Fibroblast of skin of abdomen (primary cell): ENCODE results near the gene SMG5.
"Not testable (repeated sequence)": the region's sequence is repeated elsewhere in the genome, so short reads cannot be mapped to it uniquely, and the experiment has no call there.

ENCODE experiments used
- DNase-seq: peaks from one replicate; pipeline ENCODE4 v3.0.0-alpha.2; 2013

The SMG5 gene

DNA sequence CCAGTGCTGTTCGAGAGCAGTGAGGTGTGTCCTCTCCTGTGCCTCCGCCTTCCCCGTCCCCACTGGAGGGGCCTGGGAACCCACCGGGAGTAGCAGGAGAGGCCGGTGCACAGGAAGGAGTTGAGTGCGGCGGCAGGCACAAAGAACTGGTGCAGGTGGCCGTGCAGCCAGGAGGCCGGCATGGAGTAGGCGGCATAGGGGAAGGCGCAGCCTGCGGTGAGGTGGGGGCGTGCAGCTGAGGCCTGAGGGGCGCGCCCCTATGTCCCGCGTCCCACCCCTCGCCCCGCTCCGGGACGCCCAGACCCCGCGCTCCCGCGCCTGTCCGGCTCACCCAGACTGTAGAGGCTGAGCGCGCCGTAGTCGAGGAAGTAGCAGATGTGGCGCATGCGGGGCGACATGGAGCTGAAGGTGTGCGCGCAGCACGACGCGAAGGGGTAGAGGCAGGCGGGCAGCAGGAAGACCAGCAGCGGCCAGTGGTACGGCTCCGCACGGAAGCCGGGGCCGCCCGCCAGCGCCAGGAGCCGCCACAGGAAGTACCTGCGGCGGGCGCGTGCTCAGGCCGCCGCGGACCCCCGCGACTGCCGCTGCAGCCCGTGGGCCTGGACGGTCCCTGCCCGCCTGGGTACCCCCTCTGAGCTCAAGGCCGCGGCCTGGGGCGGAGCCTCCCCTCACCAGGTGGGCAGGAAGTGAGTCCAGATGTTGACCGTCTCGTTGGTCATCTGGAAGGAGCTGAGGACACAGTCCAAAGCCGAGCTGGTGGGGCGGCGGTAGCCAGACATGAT is 37.0 kb downstream of the SMG5 start:
- no peak for DNase-seq

DNA sequence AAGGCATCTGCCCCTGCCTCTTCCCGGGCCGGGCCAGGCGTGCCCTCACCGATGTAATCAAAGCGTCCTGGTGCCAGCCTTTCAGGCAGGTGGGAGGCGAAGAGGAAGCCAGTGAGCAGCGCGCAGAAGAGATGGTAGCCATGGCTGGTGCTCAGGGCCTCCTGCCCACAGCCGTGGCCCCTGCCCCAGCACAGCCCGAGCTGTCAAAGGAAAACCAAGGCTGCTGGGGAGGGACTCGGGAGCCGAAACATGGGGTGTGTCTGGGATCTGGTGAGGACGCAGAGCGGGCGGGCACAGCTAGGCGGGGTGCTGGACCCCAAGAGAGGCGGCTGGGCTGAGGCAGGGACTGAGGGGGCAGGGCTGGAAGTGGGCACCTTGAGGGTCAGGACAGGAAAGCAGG is 37.9 kb downstream of the SMG5 start:
- no peak for DNase-seq

DNA sequence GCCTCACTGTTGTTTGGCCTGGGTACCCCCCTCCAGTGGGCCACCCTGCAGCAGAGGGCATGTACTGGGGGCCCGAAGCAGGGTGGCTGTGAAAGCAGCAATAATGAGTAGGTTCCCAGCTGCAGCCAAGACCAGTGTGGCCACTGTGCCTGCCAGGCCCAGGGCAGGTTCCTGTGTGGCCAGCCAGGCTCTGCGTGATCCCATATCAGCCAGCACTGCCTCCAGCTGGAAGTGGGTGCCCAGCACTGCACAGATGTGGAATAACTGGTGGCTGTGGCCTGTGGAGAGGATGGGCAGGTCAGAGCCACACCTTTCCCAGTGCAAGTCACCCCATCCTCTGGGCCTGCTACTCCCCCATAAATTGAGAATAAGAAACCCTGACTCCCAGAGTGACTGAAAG is 38.5 kb downstream of the SMG5 start:
- DNase-seq: no peak

- DNase-seq: no peak
These were observed 39.9 kb downstream of the SMG5 start for GRCh38 chr1:156242738-156243137.

GRCh38 chr1:156241926-156242325 is 40.7 kb downstream of the SMG5 start, which contains the start of gene BGLAP:
TSS of gene BGLAP (plus strand) at chr1:156242184. CDS start at chr1:156242232, 48 bp downstream.
- no peak for DNase-seq

GRCh38 chr1:156241311-156241811 is 41.3 kb downstream of the SMG5 start:
- no peak for DNase-seq

DNA sequence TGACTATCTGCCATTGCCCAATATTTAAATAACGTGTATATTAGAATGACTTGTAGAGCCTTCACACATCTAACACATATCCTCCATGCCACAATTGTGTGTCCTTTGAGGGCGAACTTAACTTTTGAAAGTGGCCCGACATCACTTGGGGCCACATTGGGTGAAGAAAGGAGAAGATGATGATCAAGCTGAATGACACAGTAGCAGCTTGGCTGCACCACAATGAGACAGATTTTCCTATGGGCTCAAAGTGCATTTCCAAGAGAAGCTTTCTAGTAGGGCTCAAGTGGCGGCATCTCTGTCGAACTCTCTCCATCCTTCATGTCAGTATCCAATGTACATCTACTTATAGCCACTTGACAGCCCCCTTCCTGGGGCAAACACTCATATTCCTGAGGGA is 44.4 kb downstream of the SMG5 start:
- no peak for DNase-seq

DNA sequence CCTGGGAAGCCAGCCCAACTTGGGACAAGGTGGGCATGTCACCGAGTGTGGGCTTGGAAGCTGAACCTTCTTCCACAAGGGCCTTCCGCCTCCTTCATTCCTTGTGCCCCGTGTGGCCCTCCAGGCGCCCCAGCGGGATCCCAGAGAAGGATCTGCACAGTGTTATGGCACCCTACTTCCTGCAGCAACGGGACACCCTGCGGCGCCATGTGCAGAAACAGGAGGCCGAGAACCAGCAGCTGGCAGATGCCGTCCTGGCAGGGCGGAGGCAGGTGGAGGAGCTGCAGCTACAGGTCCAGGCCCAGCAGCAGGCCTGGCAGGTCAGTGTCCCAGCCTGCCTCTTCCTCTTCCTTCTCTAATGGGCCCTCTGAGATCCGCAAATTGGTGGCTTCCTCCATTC is 46.5 kb downstream of the SMG5 start:
- DNase-seq: no peak

DNA sequence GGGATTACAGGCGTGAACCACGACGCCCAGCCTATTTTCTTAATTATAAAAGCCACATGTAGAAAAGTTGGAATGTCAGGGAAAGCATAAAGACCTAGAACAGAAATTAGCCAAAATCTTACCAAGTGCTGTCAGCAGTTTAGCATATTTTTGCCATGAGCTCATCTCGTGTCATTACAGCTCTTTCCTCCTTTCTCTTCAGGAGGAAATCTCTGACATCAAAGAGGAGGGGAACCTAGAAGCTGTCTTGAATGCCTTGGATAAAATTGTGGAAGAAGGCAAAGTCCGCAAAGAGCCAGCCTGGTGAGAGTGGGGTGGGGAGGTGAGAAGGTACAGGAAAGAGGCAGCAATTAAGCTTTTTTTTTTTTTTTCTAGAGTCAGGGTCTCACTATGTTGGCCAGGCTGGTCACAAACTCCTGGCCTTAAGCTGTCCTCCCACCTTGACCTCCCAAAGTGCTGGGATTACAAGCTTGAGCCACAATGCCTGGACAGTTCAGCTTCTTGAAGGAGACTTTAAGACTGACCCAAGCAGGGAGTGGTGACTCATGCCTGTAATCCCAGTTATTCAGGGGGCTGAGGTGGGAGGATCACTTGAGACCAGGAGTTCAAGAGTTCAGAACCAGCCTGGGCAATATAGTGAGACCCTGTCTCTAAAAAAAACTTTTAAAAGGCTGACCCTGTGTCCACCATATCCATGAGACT is 49.0 kb downstream of the SMG5 start:
- peak; percentile 90 for DNase-seq

DNA sequence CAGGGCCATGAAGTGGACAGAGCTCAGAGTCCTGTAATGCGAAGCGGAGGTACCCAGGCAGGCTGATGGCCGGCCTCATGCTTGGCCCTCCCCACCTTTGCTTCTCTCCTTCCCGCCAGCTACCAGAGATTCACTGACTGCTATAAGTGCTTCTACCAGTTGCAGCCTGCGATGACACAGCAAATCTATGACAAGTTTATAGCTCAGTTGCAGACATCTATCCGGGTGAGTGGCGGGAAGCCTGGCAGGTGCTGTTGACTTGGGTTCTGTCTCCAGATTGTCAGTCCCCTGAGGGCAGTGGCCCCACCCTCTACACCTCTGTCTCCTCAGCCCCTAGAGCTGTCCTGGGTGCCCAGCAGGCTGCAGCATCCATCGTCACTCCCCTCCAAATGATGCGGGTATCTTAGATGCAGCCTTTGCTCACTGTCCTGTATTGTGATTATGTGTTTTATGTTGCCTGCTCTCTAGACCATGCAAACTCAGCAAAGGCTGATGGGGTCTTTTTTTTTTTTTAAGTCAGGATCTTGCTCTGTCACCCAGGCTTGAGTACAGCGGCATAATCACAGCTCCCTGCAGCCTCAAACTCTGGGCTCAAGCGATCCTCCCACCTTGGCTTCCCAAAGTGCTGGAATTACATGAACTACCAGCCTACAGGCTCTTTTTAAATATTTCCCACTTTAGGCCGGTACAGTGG is 50.3 kb downstream of the SMG5 start:
- DNase-seq: no peak

- DNase-seq: no peak
These were observed 52.2 kb downstream of the SMG5 start for GRCh38 chr1:156230473-156230837.

DNA sequence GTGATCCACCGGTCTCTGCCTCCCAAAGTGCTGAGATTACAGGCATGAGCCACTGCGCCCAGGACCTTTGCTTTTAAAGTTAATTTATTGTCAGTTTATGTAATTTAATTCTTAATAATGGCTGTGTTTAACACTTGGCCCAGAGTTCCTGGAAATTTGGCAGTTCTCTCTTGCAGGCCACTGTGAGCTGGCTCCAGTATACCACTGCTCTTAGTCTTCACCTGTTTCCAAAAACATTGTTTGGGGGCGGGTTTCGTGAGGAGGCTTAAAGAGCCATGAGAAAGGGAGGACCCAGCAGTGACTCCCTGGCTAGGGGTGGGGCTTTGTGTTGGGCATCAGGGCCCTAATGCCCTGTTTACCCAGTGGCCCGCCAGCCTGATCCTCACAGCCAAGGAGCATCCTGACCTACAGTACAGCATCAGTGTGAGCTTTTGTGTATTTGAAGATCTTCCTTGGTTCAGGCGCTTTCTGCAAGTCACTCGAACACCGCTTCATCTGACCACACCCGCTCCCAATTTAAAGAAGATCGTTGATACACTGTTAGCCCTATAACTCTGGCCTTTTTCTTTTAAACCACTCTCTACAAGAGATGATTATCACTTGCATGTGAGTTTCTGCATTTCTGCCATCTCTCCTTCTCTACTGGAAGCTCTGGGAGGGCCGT is 52.7 kb downstream of the SMG5 start:
- no peak for DNase-seq

- DNase-seq: no peak
These were observed 54.1 kb downstream of the SMG5 start for GRCh38 chr1:156228501-156228900.

DNA sequence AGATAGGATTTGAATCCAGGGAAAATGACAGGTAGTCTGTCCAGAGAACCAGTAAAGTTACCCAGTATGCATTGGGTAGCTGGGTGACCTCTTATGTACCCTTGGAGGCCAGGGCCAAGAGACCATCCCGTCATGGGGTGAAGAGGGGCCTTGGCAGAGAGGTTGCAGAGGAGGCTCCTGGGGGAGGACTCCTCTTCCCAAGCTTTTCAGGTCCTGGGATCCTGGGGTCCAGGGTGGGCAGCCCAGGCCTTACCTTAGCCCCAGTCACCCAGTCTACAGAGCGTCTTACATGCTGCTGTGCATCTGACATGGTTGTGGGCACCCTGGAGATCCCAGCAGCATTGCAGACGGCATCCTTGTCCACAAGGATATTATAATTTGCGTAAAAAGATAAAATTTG is 55.8 kb downstream of the SMG5 start:
- DNase-seq: no peak

GRCh38 chr1:156226116-156226538 is 56.5 kb downstream of the SMG5 start:
- DNase-seq: no peak

DNA sequence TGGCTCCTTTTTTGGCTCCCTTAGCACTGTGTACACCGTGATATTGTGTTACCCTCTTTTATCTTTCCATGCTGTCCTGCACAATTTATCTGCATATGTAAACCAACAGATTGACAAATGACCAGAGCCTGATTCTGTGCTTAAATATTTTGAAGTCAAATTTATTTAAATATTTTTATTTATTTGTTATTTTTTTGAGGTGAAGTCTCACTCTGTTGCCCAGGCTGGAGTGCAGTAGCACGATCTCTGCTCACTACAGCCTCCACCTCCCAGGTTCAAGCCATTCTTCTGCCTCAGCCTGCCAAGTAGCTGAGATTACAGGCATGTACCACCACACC is 57.0 kb downstream of the SMG5 start:
- DNase-seq: no peak

GRCh38 chr1:156221986-156222692 is 60.5 kb downstream of the SMG5 start:
- DNase-seq: no peak

GRCh38 chr1:156220226-156220625 is 62.4 kb downstream of the SMG5 start:
- no peak for DNase-seq

- no peak for DNase-seq
These were observed 64.8 kb downstream of the SMG5 start for GRCh38 chr1:156217871-156218270.

- not testable (repeated sequence) for DNase-seq
These were observed 66.1 kb downstream of the SMG5 start for GRCh38 chr1:156216361-156217086.

DNA sequence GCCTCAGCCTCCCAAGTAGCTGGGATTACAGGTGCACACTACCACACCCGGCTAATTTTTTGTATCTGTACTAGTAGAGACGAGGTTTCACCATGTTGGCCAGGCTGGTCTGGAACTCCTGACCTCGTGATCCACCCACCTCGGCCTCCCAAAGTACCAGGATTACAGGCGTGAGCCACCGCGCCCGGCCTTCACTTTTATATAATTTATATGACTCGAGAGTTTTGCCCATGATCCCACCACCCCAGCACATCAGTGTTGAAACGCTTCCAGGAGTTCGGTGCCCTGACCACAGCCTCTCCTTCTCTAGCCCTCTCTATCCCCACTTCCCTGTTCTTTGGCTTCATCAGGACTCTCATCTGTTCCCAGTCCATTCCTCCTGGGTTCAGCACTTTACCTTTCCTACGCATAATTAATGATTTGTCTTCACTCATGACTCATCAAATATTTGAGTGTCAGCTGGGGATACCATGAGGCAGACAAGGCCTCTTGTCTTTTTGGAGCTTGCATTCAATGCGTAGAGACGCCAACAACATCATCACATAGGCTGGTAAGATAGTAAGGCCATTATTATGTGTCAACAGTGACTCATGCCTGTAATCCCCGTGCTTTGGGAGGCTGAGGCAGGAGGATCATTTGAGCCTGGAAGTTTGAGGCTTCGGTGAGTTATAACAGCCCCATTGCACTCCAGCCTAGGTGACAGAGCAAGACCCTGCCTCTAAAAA is 68.4 kb downstream of the SMG5 start:
- DNase-seq: peak; percentile 56
